Erythroblast (primary cell): ENCODE measurements around the gene NXN.

Experiments
- GATA1 ChIP-seq: IDR thresholded peaks from 2 replicates; pipeline ENCODE4 v1.6.1; 2011; ENCODE audit warnings: low read depth, mild to moderate bottlenecking, control low read depth, low read length, moderate library complexity
- POLR2A ChIP-seq: IDR thresholded peaks from 2 replicates; pipeline ENCODE4 v1.6.1; 2011; ENCODE audit warnings: mild to moderate bottlenecking, low read length

GRCh38 chr17:977166-977565, 2.4 kb downstream of the NXN start:
- TF ChIP-seq POLR2A, result no peak
- no peak for TF ChIP-seq GATA1
